GM23338 (cell line): ENCODE measurements around the gene NAALADL2.

ENCODE experiments used
- CREB1 ChIP-seq: fragments of 250-450 bp; sonication (Bioruptor Pico); IDR thresholded peaks from 2 replicates; pipeline ENCODE4 v1.5.0; 2020; ENCODE audit warnings: low read depth, mild to moderate bottlenecking, moderate library complexity
- CTCF ChIP-seq, 2 experiments: fragments of 200-600 bp in 1 of 2; sonication (generic) in 1 of 2; conservative IDR thresholded peaks; 2 replicates each; pipeline versions ENCODE4 v1.5.1 to v1.6.1; 2016 to 2017; ENCODE audit warnings: antibody characterized with exemption in 2 of 2, low read depth in 2 of 2, mild to moderate bottlenecking in 2 of 2, moderate library complexity in 1 of 2
- ETS1 ChIP-seq: IDR thresholded peaks from 2 replicates; pipeline ENCODE4 v1.6.1; 2016; ENCODE audit warnings: antibody characterized with exemption
- EZH2 ChIP-seq: fragments of 200-600 bp; sonication (generic); IDR thresholded peaks from one replicate; pipeline ENCODE4 v1.8.0; 2017; ENCODE audit warnings: antibody characterized with exemption, mild to moderate bottlenecking, low read depth; ENCODE audit not compliant: unreplicated experiment
- EZH2phosphoT487 ChIP-seq: fragments of 200-600 bp; sonication (generic); IDR thresholded peaks from one replicate; pipeline ENCODE4 v1.8.1; 2018; ENCODE audit warnings: antibody characterized with exemption; ENCODE audit not compliant: unreplicated experiment
- JUNB ChIP-seq: IDR thresholded peaks from one replicate; pipeline ENCODE4 v1.6.1; 2016; ENCODE audit warnings: antibody characterized with exemption; ENCODE audit not compliant: unreplicated experiment
- NANOG ChIP-seq: IDR thresholded peaks from 2 replicates; pipeline ENCODE4 v1.6.1; 2016; ENCODE audit warnings: antibody characterized with exemption, borderline replicate concordance
- POLR2AphosphoS5 ChIP-seq: IDR thresholded peaks from 2 replicates; pipeline ENCODE4 v1.6.1; 2016; ENCODE audit warnings: antibody characterized with exemption, low read depth
- REST ChIP-seq: IDR thresholded peaks from one replicate; pipeline ENCODE4 v1.6.1; 2018; ENCODE audit warnings: antibody characterized with exemption; ENCODE audit not compliant: unreplicated experiment
- STAT1 ChIP-seq: IDR thresholded peaks from one replicate; pipeline ENCODE4 v1.6.1; 2016; ENCODE audit warnings: antibody characterized with exemption; ENCODE audit not compliant: unreplicated experiment
- ZNF114 ChIP-seq: fragments of 250-450 bp; sonication (Bioruptor Pico); IDR thresholded peaks from 2 replicates; pipeline ENCODE4 v1.5.0; 2020; ENCODE audit warnings: mild to moderate bottlenecking, moderate library complexity
- ZNF331 ChIP-seq: fragments of 250-450 bp; sonication (Bioruptor Pico); IDR thresholded peaks from 2 replicates; pipeline ENCODE4 v1.5.0; 2020; ENCODE audit warnings: low read depth, mild to moderate bottlenecking, moderate library complexity
- ZNF462 ChIP-seq: fragments of 250-450 bp; sonication (Bioruptor Pico); IDR thresholded peaks from 2 replicates; pipeline ENCODE4 v1.5.0; 2020; ENCODE audit warnings: mild to moderate bottlenecking, moderate library complexity

- TF ChIP-seq CTCF (conservative IDR thresholded peaks at IDR 0.05; ENCODE audit: low read depth in 2 of 2), result no peak
- TF ChIP-seq EZH2, result no peak
- TF ChIP-seq POLR2AphosphoS5, result no peak
- no peak for TF ChIP-seq REST
- no peak for TF ChIP-seq EZH2phosphoT487
- TF ChIP-seq ZNF331 (CRISPR knock-in tag), result no peak
- no peak for TF ChIP-seq NANOG
- no peak for TF ChIP-seq CREB1 (CRISPR knock-in tag)
- TF ChIP-seq STAT1, result no peak
- no peak for TF ChIP-seq JUNB
- TF ChIP-seq ZNF462 (CRISPR knock-in tag), result no peak
- no peak for TF ChIP-seq ETS1
- no peak for TF ChIP-seq ZNF114
These were observed 805.8 kb downstream of the NAALADL2 start for GRCh38 chr3:175664911-175665310.
